B cell (primary cell): ENCODE results near the gene ME1.

Experiments used
- CTCF ChIP-seq: fragments of 200-600 bp; IDR thresholded peaks from one replicate; pipeline ENCODE4 v1.8.0; 2022; ENCODE audit warnings: antibody characterized with exemption, mild to moderate bottlenecking
- EZH2 ChIP-seq: IDR thresholded peaks from 2 replicates; pipeline ENCODE4 v1.6.1; 2012; ENCODE audit warnings: borderline replicate concordance, low read depth, mild to moderate bottlenecking, moderate library complexity, low read length; ENCODE audit not compliant: insufficient read depth, poor library complexity, severe bottlenecking

DNA sequence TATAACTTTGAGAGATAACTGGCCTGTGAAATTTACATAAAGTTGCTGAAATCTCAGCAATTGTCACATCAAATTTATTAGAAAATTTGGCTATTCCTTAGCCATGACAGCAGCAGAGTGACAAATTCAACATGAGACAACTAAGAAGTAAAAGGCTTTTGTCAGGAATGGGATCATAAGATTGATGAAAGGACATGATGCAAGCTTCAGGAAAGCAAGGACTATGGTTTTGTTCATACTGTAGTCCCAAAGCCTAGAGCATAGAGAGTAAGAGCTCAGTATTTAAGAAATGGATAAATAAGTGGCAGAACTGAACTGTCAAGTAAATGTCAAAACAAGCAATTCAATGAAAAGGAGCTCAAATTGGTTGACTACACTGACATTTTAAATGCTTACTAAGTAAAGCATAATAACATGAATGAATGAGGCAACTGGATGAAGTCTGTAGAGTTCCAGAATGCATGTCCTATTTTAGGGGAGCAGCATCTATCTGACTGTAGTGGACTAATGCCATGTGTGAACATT lies 250.4 kb downstream of the ME1 start:
- no peak for TF ChIP-seq CTCF
- no peak for TF ChIP-seq EZH2
